ENCODE data around the gene DCAF5.

DNA sequence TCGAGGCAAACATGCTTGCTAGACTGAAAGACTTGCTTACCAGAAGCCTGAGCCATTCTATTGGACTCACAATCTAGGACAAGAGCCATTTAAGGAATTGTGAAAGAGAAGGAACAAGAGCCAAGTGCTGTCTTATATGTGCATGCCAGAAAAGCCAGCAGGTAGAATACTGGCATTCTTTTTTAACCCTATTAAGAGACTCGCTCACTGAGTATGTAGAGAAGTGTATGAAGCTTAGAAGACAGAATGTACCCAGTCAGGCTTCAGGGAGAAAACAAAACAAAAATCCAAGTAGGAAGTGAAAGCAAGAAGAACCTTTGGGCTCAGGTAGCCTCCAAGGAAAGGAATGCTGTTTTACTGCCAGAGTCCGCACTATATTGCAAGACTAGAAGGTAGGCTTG is 65.9 kb downstream of the DCAF5 start:
- TF ChIP-seq, protein P1, sequence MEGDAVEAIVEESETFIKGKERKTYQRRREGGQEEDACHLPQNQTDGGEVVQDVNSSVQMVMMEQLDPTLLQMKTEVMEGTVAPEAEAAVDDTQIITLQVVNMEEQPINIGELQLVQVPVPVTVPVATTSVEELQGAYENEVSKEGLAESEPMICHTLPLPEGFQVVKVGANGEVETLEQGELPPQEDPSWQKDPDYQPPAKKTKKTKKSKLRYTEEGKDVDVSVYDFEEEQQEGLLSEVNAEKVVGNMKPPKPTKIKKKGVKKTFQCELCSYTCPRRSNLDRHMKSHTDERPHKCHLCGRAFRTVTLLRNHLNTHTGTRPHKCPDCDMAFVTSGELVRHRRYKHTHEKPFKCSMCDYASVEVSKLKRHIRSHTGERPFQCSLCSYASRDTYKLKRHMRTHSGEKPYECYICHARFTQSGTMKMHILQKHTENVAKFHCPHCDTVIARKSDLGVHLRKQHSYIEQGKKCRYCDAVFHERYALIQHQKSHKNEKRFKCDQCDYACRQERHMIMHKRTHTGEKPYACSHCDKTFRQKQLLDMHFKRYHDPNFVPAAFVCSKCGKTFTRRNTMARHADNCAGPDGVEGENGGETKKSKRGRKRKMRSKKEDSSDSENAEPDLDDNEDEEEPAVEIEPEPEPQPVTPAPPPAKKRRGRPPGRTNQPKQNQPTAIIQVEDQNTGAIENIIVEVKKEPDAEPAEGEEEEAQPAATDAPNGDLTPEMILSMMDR (IDR thresholded peaks at IDR 0.05; ENCODE audit: low read depth, low read length), result no peak
- no peak for TF ChIP-seq POLR2A (IDR thresholded peaks at IDR 0.05; ENCODE audit: extremely low read depth, insufficient read length)
- TF ChIP-seq, protein P2, sequence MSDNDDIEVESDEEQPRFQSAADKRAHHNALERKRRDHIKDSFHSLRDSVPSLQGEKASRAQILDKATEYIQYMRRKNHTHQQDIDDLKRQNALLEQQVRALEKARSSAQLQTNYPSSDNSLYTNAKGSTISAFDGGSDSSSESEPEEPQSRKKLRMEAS (IDR thresholded peaks at IDR 0.05; ENCODE audit: low read depth, low read length), result no peak

All from NB4 (cell line).